Measurements from ENCODE around the gene SEC16A.

SEC16A gene

GRCh38 chr9:136518623-136519022 lies 35.8 kb upstream of the SEC16A start:
- no peak for TF ChIP-seq CTCF (IDR thresholded peaks at IDR 0.05; ENCODE audit: insufficient read depth, low read length, missing control alignments)
- DNase-seq (ENCODE audit: low read depth, low spot score), result no peak
- H3K4me3 ChIP-seq (ENCODE audit: low read depth, low read length), result no peak overlapping the region
- POLR2A ChIA-PET, result no interaction called here
- CTCF ChIA-PET, result interaction anchor here (1.5 kb wide), 1 partner anchor 31 kb away, joined by 5 read pairs; no protein-coding TSS in a partner anchor

- no peak overlapping the region for H3K4me3 ChIP-seq (ENCODE audit: low read depth, low read length)
- no peak for DNase-seq (ENCODE audit: low read depth, low spot score)
- CTCF ChIA-PET, result interaction anchor here (1.5 kb wide), 1 partner anchor 30 kb away, joined by 5 read pairs; no protein-coding TSS in a partner anchor
- TF ChIP-seq CTCF (IDR thresholded peaks at IDR 0.05; ENCODE audit: insufficient read depth, low read length, missing control alignments), result no peak
- POLR2A ChIA-PET, result no interaction called here
Observed at GRCh38 chr9:136517950-136518349, 35.1 kb upstream of the SEC16A start.

GRCh38 chr9:136517012-136517743 lies 34.3 kb upstream of the SEC16A start:
- POLR2A ChIA-PET, result no interaction called here
- CTCF ChIA-PET, result no interaction called here
- no peak for DNase-seq (ENCODE audit: low read depth, low spot score)
- H3K4me3 ChIP-seq (ENCODE audit: low read depth, low read length), result no peak overlapping the region
- TF ChIP-seq CTCF (IDR thresholded peaks at IDR 0.05; ENCODE audit: insufficient read depth, low read length, missing control alignments), result no peak

GRCh38 chr9:136516191-136516654 lies 33.4 kb upstream of the SEC16A start:
- no peak for DNase-seq (ENCODE audit: low read depth, low spot score)
- ChIA-PET POLR2A (no interaction called here), CTCF (no interaction called here)
- H3K4me3 ChIP-seq (ENCODE audit: low read depth, low read length), result no peak overlapping the region
- no peak for TF ChIP-seq CTCF (IDR thresholded peaks at IDR 0.05; ENCODE audit: insufficient read depth, low read length, missing control alignments)

- CTCF ChIA-PET, result no interaction called here
- POLR2A ChIA-PET, result no interaction called here
- DNase-seq (ENCODE audit: low read depth, low spot score), result no peak
- H3K4me3 ChIP-seq (ENCODE audit: low read depth, low read length), result no peak overlapping the region
- no peak for TF ChIP-seq CTCF (IDR thresholded peaks at IDR 0.05; ENCODE audit: insufficient read depth, low read length, missing control alignments)
Observed at GRCh38 chr9:136515276-136515675, 32.4 kb upstream of the SEC16A start.

GRCh38 chr9:136514022-136514714 lies 31.3 kb upstream of the SEC16A start:
- CTCF ChIA-PET, result interaction anchor here (1.9 kb wide), 1 partner anchor 111 kb away, joined by 5 read pairs; no protein-coding TSS in a partner anchor
- H3K4me3 ChIP-seq (ENCODE audit: low read depth, low read length), result no peak overlapping the region
- TF ChIP-seq CTCF (IDR thresholded peaks at IDR 0.05; ENCODE audit: insufficient read depth, low read length, missing control alignments), result no peak
- no peak for DNase-seq (ENCODE audit: low read depth, low spot score)
- POLR2A ChIA-PET, result no interaction called here
